Measurements from ENCODE around the gene WFIKKN2. TPM values are rescaled to one million over a fixed set of nuclear protein-coding genes. Genes with fewer than 3 reads are reported as not detected.

The WFIKKN2 gene
- total RNA-seq, 1 experiment from 2014 or later = not detected

- CTCF ChIA-PET = no interaction called here
- TF ChIP-seq CTCF (conservative IDR thresholded peaks at IDR 0.05; ENCODE audit: low read depth, low read length) = no peak
- H3K4me3 ChIP-seq (ENCODE audit: low read depth, low read length, poor library complexity, severe bottlenecking) = no peak overlapping the region
- H3K36me3 ChIP-seq (ENCODE audit: insufficient read depth, low read length, poor library complexity, severe bottlenecking) = no peaks in the 10 kb centered on the region
- no peaks in the 10 kb centered on the region for H3K4me1 ChIP-seq (ENCODE audit: insufficient read depth, low read length, poor library complexity, severe bottlenecking)
- intact Hi-C loops (cut with micrococcal nuclease; ENCODE audit: unreplicated experiment) = no loop called here
- H3K9me3 ChIP-seq (ENCODE audit: low read depth, low read length, poor library complexity, severe bottlenecking) = peaks cover 4% of the 10 kb centered on the region
- H3K27ac ChIP-seq (ENCODE audit: low read depth, low read length, poor library complexity, severe bottlenecking) = no peak overlapping the region
- no peak for DNase-seq (ENCODE audit: low spot score)
- BruUV-seq (replicated peaks) = no TSS peak
- peaks cover 3% of the 10 kb centered on the region for H3K27me3 ChIP-seq (replicated peaks; ENCODE audit: insufficient read depth, low read depth, low read length, poor library complexity)
- POLR2A ChIA-PET (ENCODE audit: low non-redundant PET) = no interaction called here
These were observed 42.5 kb downstream of the WFIKKN2 start for GRCh38 chr17:50877838-50878237.

GRCh38 chr17:50879086-50879485 lies 43.7 kb downstream of the WFIKKN2 start:
- POLR2A ChIA-PET (ENCODE audit: low non-redundant PET) = no interaction called here
- H3K4me3 ChIP-seq (ENCODE audit: low read depth, low read length, poor library complexity, severe bottlenecking) = no peak overlapping the region
- peaks cover 3% of the 10 kb centered on the region for H3K27me3 ChIP-seq (replicated peaks; ENCODE audit: insufficient read depth, low read depth, low read length, poor library complexity)
- CTCF ChIA-PET = interaction anchor here (0.7 kb wide), 1 partner anchor 60 kb away, joined by 6 read pairs; no protein-coding TSS in a partner anchor
- DNase-seq (ENCODE audit: low spot score) = no peak
- intact Hi-C loops (cut with micrococcal nuclease; ENCODE audit: unreplicated experiment) = no loop called here
- H3K9me3 ChIP-seq (ENCODE audit: low read depth, low read length, poor library complexity, severe bottlenecking) = peaks cover 4% of the 10 kb centered on the region
- no peak overlapping the region for H3K27ac ChIP-seq (ENCODE audit: low read depth, low read length, poor library complexity, severe bottlenecking)
- BruUV-seq (replicated peaks) = no TSS peak
- TF ChIP-seq EZH2 (IDR thresholded peaks at IDR 0.05; ENCODE audit: borderline replicate concordance, low read depth, low read length, poor library complexity, severe bottlenecking) = no peak
- no peak for TF ChIP-seq CTCF (conservative IDR thresholded peaks at IDR 0.05; ENCODE audit: low read depth, low read length)
- no peaks in the 10 kb centered on the region for H3K36me3 ChIP-seq (ENCODE audit: insufficient read depth, low read length, poor library complexity, severe bottlenecking)
- H3K4me1 ChIP-seq (ENCODE audit: insufficient read depth, low read length, poor library complexity, severe bottlenecking) = no peaks in the 10 kb centered on the region

GRCh38 chr17:50881182-50881581 lies 45.8 kb downstream of the WFIKKN2 start:
- no peaks in the 10 kb centered on the region for H3K36me3 ChIP-seq (ENCODE audit: insufficient read depth, low read length, poor library complexity, severe bottlenecking)
- ChIA-PET POLR2A (ENCODE audit: low non-redundant PET) (no interaction called here), CTCF (no interaction called here)
- TF ChIP-seq CTCF (conservative IDR thresholded peaks at IDR 0.05; ENCODE audit: low read depth, low read length) = no peak
- no peak for TF ChIP-seq EZH2 (IDR thresholded peaks at IDR 0.05; ENCODE audit: borderline replicate concordance, low read depth, low read length, poor library complexity, severe bottlenecking)
- no peak for DNase-seq (ENCODE audit: low spot score)
- BruUV-seq (replicated peaks) = no TSS peak
- H3K9me3 ChIP-seq (ENCODE audit: low read depth, low read length, poor library complexity, severe bottlenecking) = peaks cover 4% of the 10 kb centered on the region
- H3K4me1 ChIP-seq (ENCODE audit: insufficient read depth, low read length, poor library complexity, severe bottlenecking) = no peaks in the 10 kb centered on the region
- no peaks in the 10 kb centered on the region for H3K27me3 ChIP-seq (replicated peaks; ENCODE audit: insufficient read depth, low read depth, low read length, poor library complexity)
- H3K4me3 ChIP-seq (ENCODE audit: low read depth, low read length, poor library complexity, severe bottlenecking) = no peak overlapping the region
- no peak overlapping the region for H3K27ac ChIP-seq (ENCODE audit: low read depth, low read length, poor library complexity, severe bottlenecking)
- intact Hi-C loops (cut with micrococcal nuclease; ENCODE audit: unreplicated experiment) = no loop called here
